ENCODE data around the gene STAB2.
A peak's percentile ranks its signal among the peaks of the same experiment; 100 is the strongest.

STAB2 gene

GRCh38 chr12:103588680-103589079, 1.6 kb downstream of the STAB2 start:
- no peak for DNase-seq (ENCODE audit: low spot score)

- no peak for DNase-seq (ENCODE audit: low spot score)
These were observed 2.4 kb downstream of the STAB2 start for GRCh38 chr12:103589517-103589916.

- no peak for DNase-seq (ENCODE audit: low spot score)
These were observed 3.2 kb downstream of the STAB2 start for GRCh38 chr12:103590271-103590670.

- no peak for DNase-seq (ENCODE audit: low spot score)
These were observed 9.9 kb downstream of the STAB2 start for GRCh38 chr12:103596981-103597380.

- no peak for DNase-seq (ENCODE audit: low spot score)
These were observed 12.2 kb downstream of the STAB2 start for GRCh38 chr12:103599274-103599673.

GRCh38 chr12:103600967-103601728, 14.1 kb downstream of the STAB2 start:
- no peak for DNase-seq (ENCODE audit: low spot score)

- no peak for DNase-seq (ENCODE audit: low spot score)
These were observed 33.3 kb downstream of the STAB2 start for GRCh38 chr12:103620395-103620794.

GRCh38 chr12:103623716-103624115, 36.6 kb downstream of the STAB2 start:
- DNase-seq (ENCODE audit: low spot score): no peak

GRCh38 chr12:103626498-103626897, 39.4 kb downstream of the STAB2 start:
- DNase-seq (ENCODE audit: low spot score): no peak

- no peak for DNase-seq (ENCODE audit: low spot score)
These were observed 40.2 kb downstream of the STAB2 start for GRCh38 chr12:103627189-103627855.

- DNase-seq (ENCODE audit: low spot score): peak; percentile 90
These were observed 45.6 kb downstream of the STAB2 start for GRCh38 chr12:103632554-103633216.

- no peak for DNase-seq (ENCODE audit: low spot score)
These were observed 47.7 kb downstream of the STAB2 start for GRCh38 chr12:103634732-103635131.

- DNase-seq (ENCODE audit: low spot score): no peak
These were observed 48.3 kb downstream of the STAB2 start for GRCh38 chr12:103635419-103635818.

- DNase-seq (ENCODE audit: low spot score): no peak
These were observed 49.9 kb downstream of the STAB2 start for GRCh38 chr12:103637021-103637420.

- no peak for DNase-seq (ENCODE audit: low spot score)
These were observed 50.4 kb downstream of the STAB2 start for GRCh38 chr12:103637429-103637828.

GRCh38 chr12:103639983-103640382, 52.9 kb downstream of the STAB2 start:
- no peak for DNase-seq (ENCODE audit: low spot score)

- DNase-seq (ENCODE audit: low spot score): no peak
These were observed 53.3 kb downstream of the STAB2 start for GRCh38 chr12:103640410-103640809.

- no peak for DNase-seq (ENCODE audit: low spot score)
These were observed 53.8 kb downstream of the STAB2 start for GRCh38 chr12:103640831-103641230.

- no peak for DNase-seq (ENCODE audit: low spot score)
These were observed 55.3 kb downstream of the STAB2 start for GRCh38 chr12:103642240-103642864.

- DNase-seq (ENCODE audit: low spot score): no peak
These were observed 58.1 kb downstream of the STAB2 start for GRCh38 chr12:103645202-103645601.

- no peak for DNase-seq (ENCODE audit: low spot score)
These were observed 60.2 kb downstream of the STAB2 start for GRCh38 chr12:103647267-103647666.

GRCh38 chr12:103652808-103653207, 65.7 kb downstream of the STAB2 start:
- no peak for DNase-seq (ENCODE audit: low spot score)
